Activated naive CD8-positive, alpha-beta T cell treated with anti-CD3 and anti-CD28 coated beads, Interleukin-2, amount 10 ng/mL, durations not matched to agents 7 days and 5 days (primary cell): ENCODE data around the gene C9orf40. TPM values are rescaled to one million over a fixed set of nuclear protein-coding genes. Genes with fewer than 3 reads are reported as not detected.

Experiments
- ATAC-seq: fragments of 150-1000 bp; cut with Tn5 transposase; one replicate; pipeline ENCODE4 v1.10.0; 2021; ENCODE audit warnings: low read depth, moderate library complexity
- POLR2A ChIA-PET: fragments of 350-600 bp; sonication (Branson Sonifier 250); formaldehyde crosslinking; loops from one replicate; lab custom pipeline; 2021; ENCODE audit warnings: antibody characterized with exemption; lab: Charles Lee
- DNase-seq: peaks from one replicate; pipeline ENCODE4 v3.0.0; 2021
- H3K27ac Mint-ChIP-seq: one replicate; pipeline ENCODE4 v1.8.0; 2022; ENCODE audit warnings: mild to moderate bottlenecking, mixed read lengths
- H3K27me3 Mint-ChIP-seq: one replicate; pipeline ENCODE4 v1.8.0; 2022; ENCODE audit warnings: mild to moderate bottlenecking, moderate library complexity, mixed read lengths
- H3K36me3 Mint-ChIP-seq: one replicate; pipeline ENCODE4 v1.8.0; 2021; ENCODE audit warnings: mild to moderate bottlenecking, mixed read lengths
- H3K4me1 Mint-ChIP-seq: one replicate; pipeline ENCODE4 v1.8.0; 2021; ENCODE audit warnings: mixed read lengths
- H3K4me3 Mint-ChIP-seq: one replicate; pipeline ENCODE4 v1.8.0; 2022; ENCODE audit warnings: mild to moderate bottlenecking, moderate library complexity, mixed read lengths
- H3K9me3 Mint-ChIP-seq: one replicate; pipeline ENCODE4 v1.8.0; 2021; ENCODE audit warnings: mixed read lengths
- total RNA-seq, 2 experiments: library from RNA; stranded (reverse); gene quantifications; one replicate each; pipeline ENCODE4 v1.2.3, GENCODE V29; 2021

C9orf40 gene
- 10 to 100 TPM; 17.9 to 18.0 TPM for total RNA-seq

GRCh38 chr9:74952201-74953151, at the start of gene C9orf40:
Gene C9orf40, minus strand, starts transcription at chr9:74952912. Its CDS starts 301 bp downstream, at chr9:74952611.
- Mint-ChIP-seq H3K36me3 (peaks cover 12% of the 10 kb centered on the region), H3K4me1 (peaks cover 23% of the 10 kb centered on the region), H3K4me3 (peak within 1 kb of the TSS; percentile 96), H3K9me3 (no peaks in the 10 kb centered on the region), H3K27ac (peak within 1 kb of the TSS; percentile 94), H3K27me3 (no peaks in the 10 kb centered on the region)
- ATAC-seq (peak; percentile 90), DNase-seq (peak; percentile 95)
- POLR2A ChIA-PET = interaction anchor here (0.7 to 2.2 kb wide), 10 partner anchors 14 to 1442 kb away, joined by 3 to 26 read pairs (median 4); partner anchors contain the start of genes CARNMT1, NMRK1, OSTF1 and RFK

GRCh38 chr9:75001719-75002421, 49.2 kb upstream of the C9orf40 start:
- peak overlapping the region; percentile 22 for H3K27ac Mint-ChIP-seq
- no peaks in the 10 kb centered on the region for H3K27me3 Mint-ChIP-seq
- ATAC-seq (peak; percentile 84), DNase-seq (no peak)
- no peaks in the 10 kb centered on the region for H3K9me3 Mint-ChIP-seq
- peaks cover 7% of the 10 kb centered on the region for H3K36me3 Mint-ChIP-seq
- peaks cover 3% of the 10 kb centered on the region for H3K4me1 Mint-ChIP-seq
- POLR2A ChIA-PET = no interaction called here
- H3K4me3 Mint-ChIP-seq = no peak overlapping the region

GRCh38 chr9:75000835-75001234, 48.1 kb upstream of the C9orf40 start:
- no peaks in the 10 kb centered on the region for H3K9me3 Mint-ChIP-seq
- H3K36me3 Mint-ChIP-seq = peaks cover 7% of the 10 kb centered on the region
- no peak for ATAC-seq
- no peaks in the 10 kb centered on the region for H3K27me3 Mint-ChIP-seq
- no peak for DNase-seq
- H3K4me1 Mint-ChIP-seq = peaks cover 3% of the 10 kb centered on the region
- H3K4me3 Mint-ChIP-seq = no peak overlapping the region
- H3K27ac Mint-ChIP-seq = no peak overlapping the region
- POLR2A ChIA-PET = no interaction called here

- Mint-ChIP-seq H3K4me3 (no peak overlapping the region), H3K27ac (no peak overlapping the region), H3K36me3 (peaks cover 22% of the 10 kb centered on the region), H3K9me3 (no peaks in the 10 kb centered on the region), H3K27me3 (no peaks in the 10 kb centered on the region), H3K4me1 (peaks cover 3% of the 10 kb centered on the region)
- POLR2A ChIA-PET = no interaction called here
- ATAC-seq = no peak
- DNase-seq = no peak
These were observed 32.3 kb upstream of the C9orf40 start for GRCh38 chr9:74985041-74985440.

GRCh38 chr9:74983709-74984108, 31.0 kb upstream of the C9orf40 start:
- H3K36me3 Mint-ChIP-seq = peaks cover 21% of the 10 kb centered on the region
- no peaks in the 10 kb centered on the region for H3K9me3 Mint-ChIP-seq
- POLR2A ChIA-PET = no interaction called here
- H3K4me3 Mint-ChIP-seq = no peak overlapping the region
- DNase-seq (no peak), ATAC-seq (no peak)
- peaks cover 3% of the 10 kb centered on the region for H3K4me1 Mint-ChIP-seq
- H3K27me3 Mint-ChIP-seq = no peaks in the 10 kb centered on the region
- no peak overlapping the region for H3K27ac Mint-ChIP-seq

- Mint-ChIP-seq H3K9me3 (peaks cover 6% of the 10 kb centered on the region), H3K36me3 (peaks cover 33% of the 10 kb centered on the region), H3K27ac (no peak overlapping the region), H3K4me3 (no peak overlapping the region), H3K27me3 (no peaks in the 10 kb centered on the region), H3K4me1 (peaks cover 3% of the 10 kb centered on the region)
- DNase-seq (no peak), ATAC-seq (no peak)
- POLR2A ChIA-PET = no interaction called here
These were observed 27.1 kb upstream of the C9orf40 start for GRCh38 chr9:74979844-74980243.

GRCh38 chr9:74977287-74977686, 24.6 kb upstream of the C9orf40 start:
- H3K9me3 Mint-ChIP-seq = peaks cover 6% of the 10 kb centered on the region
- DNase-seq (no peak), ATAC-seq (no peak)
- no peak overlapping the region for H3K27ac Mint-ChIP-seq
- peaks cover 7% of the 10 kb centered on the region for H3K4me1 Mint-ChIP-seq
- H3K4me3 Mint-ChIP-seq = no peak overlapping the region
- H3K27me3 Mint-ChIP-seq = no peaks in the 10 kb centered on the region
- H3K36me3 Mint-ChIP-seq = peaks cover 42% of the 10 kb centered on the region
- POLR2A ChIA-PET = no interaction called here

GRCh38 chr9:74975538-74975937, 22.8 kb upstream of the C9orf40 start:
- POLR2A ChIA-PET = no interaction called here
- Mint-ChIP-seq H3K36me3 (peaks cover 40% of the 10 kb centered on the region), H3K9me3 (peaks cover 8% of the 10 kb centered on the region), H3K4me3 (no peak overlapping the region), H3K4me1 (peaks cover 4% of the 10 kb centered on the region), H3K27me3 (no peaks in the 10 kb centered on the region), H3K27ac (no peak overlapping the region)
- DNase-seq = no peak
- ATAC-seq = no peak

GRCh38 chr9:74974558-74974957, 21.8 kb upstream of the C9orf40 start:
- Mint-ChIP-seq H3K36me3 (peaks cover 36% of the 10 kb centered on the region), H3K27me3 (no peaks in the 10 kb centered on the region), H3K9me3 (peaks cover 8% of the 10 kb centered on the region), H3K4me3 (no peak overlapping the region), H3K27ac (no peak overlapping the region), H3K4me1 (peaks cover 4% of the 10 kb centered on the region)
- POLR2A ChIA-PET = no interaction called here
- ATAC-seq = no peak
- DNase-seq = no peak

- H3K9me3 Mint-ChIP-seq = peaks cover 8% of the 10 kb centered on the region
- no peaks in the 10 kb centered on the region for H3K27me3 Mint-ChIP-seq
These were observed 21.0 kb upstream of the C9orf40 start for GRCh38 chr9:74973714-74974113.

GRCh38 chr9:74963056-74963455, 10.3 kb upstream of the C9orf40 start:
- Mint-ChIP-seq H3K4me1 (no peaks in the 10 kb centered on the region), H3K4me3 (no peak overlapping the region), H3K9me3 (peaks cover 5% of the 10 kb centered on the region), H3K36me3 (peaks cover 29% of the 10 kb centered on the region), H3K27me3 (no peaks in the 10 kb centered on the region), H3K27ac (no peak overlapping the region)
- ATAC-seq = no peak
- no peak for DNase-seq
- POLR2A ChIA-PET = no interaction called here

More at GRCh38 chr9:74973714-74974113, 21.0 kb upstream of the C9orf40 start:
- POLR2A ChIA-PET = no interaction called here
- Mint-ChIP-seq H3K36me3 (peaks cover 37% of the 10 kb centered on the region), H3K4me3 (no peak overlapping the region), H3K27ac (no peak overlapping the region), H3K4me1 (peaks cover 4% of the 10 kb centered on the region)
- no peak for DNase-seq
- no peak for ATAC-seq

GRCh38 chr9:74961496-74961895, 8.8 kb upstream of the C9orf40 start:
- Mint-ChIP-seq H3K27me3 (no peaks in the 10 kb centered on the region), H3K9me3 (peaks cover 5% of the 10 kb centered on the region), H3K4me3 (no peak overlapping the region), H3K4me1 (no peaks in the 10 kb centered on the region), H3K36me3 (peaks cover 29% of the 10 kb centered on the region), H3K27ac (no peak overlapping the region)
- no peak for DNase-seq
- ATAC-seq = no peak
- POLR2A ChIA-PET = no interaction called here

- no peaks in the 10 kb centered on the region for H3K27me3 Mint-ChIP-seq
- H3K4me3 Mint-ChIP-seq = no peak overlapping the region
- no peak for DNase-seq
- ATAC-seq = no peak
- no peaks in the 10 kb centered on the region for H3K4me1 Mint-ChIP-seq
- peaks cover 29% of the 10 kb centered on the region for H3K36me3 Mint-ChIP-seq
- no peak overlapping the region for H3K27ac Mint-ChIP-seq
- POLR2A ChIA-PET = no interaction called here
- H3K9me3 Mint-ChIP-seq = peaks cover 5% of the 10 kb centered on the region
These were observed 7.8 kb upstream of the C9orf40 start for GRCh38 chr9:74960561-74960960.
